H54 (cell line): ENCODE measurements around the gene C7orf25.
"Not testable (repeated sequence)": the region's sequence is repeated elsewhere in the genome, so short reads cannot be mapped to it uniquely, and the experiment has no call there.

Source experiments
- DNase-seq: peaks from one replicate; pipeline ENCODE4 v3.0.0; 2011; ENCODE audit warnings: low spot score, mixed read lengths; ENCODE audit not compliant: insufficient read length
- FAIRE-seq: peaks from 3 replicates; lab custom pipeline; 2011; peaks lifted over from hg19 to GRCh38; lab: Jason Lieb, UNC
- POLR2A ChIP-seq: IDR thresholded peaks from 2 replicates; pipeline ENCODE4 v1.6.1; 2011; ENCODE audit warnings: low read depth, mild to moderate bottlenecking, low read length

C7orf25 gene

GRCh38 chr7:42914421-42915045 lies 2.7 kb upstream of the C7orf25 start:
- peak; percentile 35 for DNase-seq
- FAIRE-seq = no peak
- no peak for TF ChIP-seq POLR2A

DNA sequence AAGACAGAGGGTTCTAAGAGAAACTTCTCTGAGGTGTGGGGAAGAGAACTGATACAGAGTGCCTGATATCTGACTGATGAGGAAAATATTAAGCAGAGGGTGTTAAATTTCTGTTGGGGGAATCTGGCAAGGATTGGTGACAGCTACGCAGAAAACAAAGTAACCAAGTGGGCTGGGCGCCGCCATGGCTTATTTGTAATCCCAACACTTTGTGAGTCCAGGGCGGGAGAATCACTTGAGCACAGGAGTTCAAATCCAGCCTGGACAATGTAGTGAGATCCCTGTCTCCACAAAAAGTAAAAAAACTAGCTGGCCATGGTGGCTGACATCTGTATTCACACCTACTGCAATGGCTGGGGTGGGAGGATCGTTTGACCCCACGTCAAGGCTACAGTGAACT lies 2.1 kb upstream of the C7orf25 start:
- FAIRE-seq (no peak), DNase-seq (no peak)
- no peak for TF ChIP-seq POLR2A

DNA sequence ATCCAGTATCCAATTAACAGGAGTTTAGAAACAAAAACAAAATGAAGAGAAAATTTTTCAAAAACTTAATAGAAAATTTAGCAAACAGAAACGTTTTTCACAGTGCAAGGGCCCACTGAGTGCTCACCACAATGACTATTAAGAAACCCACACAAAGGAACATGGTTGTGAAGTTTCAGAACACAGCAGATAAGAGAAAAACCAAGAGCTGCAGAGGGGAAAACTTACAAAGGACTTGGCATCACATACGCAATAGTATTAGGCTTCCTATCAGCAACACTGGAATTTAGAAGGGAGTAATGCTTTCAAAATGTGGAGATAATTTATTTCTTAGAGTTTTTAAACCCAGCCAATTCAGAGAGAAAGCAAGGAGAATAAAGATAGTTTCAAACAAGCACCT lies 1.7 kb upstream of the C7orf25 start:
- FAIRE-seq (no peak), DNase-seq (no peak)
- TF ChIP-seq POLR2A = no peak

DNA sequence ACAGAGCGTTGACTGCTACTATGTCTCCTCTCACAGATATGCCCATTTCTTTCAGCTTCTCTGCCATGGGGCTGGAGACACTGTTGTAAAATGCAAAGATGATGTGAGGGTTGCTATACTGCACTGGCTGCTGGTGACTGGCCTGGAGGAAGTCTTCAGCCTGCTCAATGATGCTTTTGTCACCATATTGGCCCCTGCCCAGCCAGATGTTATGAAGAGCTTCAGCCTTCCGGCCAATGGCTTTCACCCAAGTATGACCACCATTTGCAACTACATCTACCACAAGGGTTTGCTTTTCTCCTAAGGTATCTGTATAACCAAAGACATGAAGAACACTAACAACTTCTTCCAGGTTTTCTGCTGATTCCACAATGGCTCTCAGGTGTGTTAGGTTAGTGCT lies 1.6 kb downstream of the C7orf25 start:
- TF ChIP-seq POLR2A = no peak
- DNase-seq = no peak
- no peak for FAIRE-seq

- no peak for TF ChIP-seq POLR2A
- FAIRE-seq = no peak
- DNase-seq = no peak
Measured at GRCh38 chr7:42907316-42907715, 4.6 kb downstream of the C7orf25 start.

- DNase-seq = no peak
- FAIRE-seq = no peak
- no peak for TF ChIP-seq POLR2A
Measured at GRCh38 chr7:42906181-42906580, 5.7 kb downstream of the C7orf25 start.

GRCh38 chr7:42902331-42902730 lies 9.5 kb downstream of the C7orf25 start:
- DNase-seq (no peak), FAIRE-seq (no peak)
- no peak for TF ChIP-seq POLR2A

DNA sequence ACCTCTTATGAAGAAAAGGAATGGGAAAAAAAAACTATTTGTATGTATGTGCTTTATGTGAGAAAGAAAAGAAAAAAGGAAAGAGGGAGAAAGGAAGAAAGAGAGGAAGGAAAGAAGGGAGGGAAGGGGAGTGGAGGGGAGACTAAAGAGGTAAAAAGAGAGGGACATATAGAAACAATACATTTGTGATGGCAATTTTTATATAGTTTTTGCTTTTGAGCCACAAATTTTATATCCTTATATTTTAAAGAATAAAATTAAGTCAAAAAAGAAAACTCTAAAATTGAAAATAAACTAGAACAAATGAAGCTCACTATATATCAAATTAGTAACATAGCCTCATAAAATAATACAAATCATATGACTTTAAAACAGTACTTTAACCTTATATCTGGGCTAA lies 11.0 kb downstream of the C7orf25 start:
- TF ChIP-seq POLR2A = no peak
- FAIRE-seq = no peak
- DNase-seq = no peak

DNA sequence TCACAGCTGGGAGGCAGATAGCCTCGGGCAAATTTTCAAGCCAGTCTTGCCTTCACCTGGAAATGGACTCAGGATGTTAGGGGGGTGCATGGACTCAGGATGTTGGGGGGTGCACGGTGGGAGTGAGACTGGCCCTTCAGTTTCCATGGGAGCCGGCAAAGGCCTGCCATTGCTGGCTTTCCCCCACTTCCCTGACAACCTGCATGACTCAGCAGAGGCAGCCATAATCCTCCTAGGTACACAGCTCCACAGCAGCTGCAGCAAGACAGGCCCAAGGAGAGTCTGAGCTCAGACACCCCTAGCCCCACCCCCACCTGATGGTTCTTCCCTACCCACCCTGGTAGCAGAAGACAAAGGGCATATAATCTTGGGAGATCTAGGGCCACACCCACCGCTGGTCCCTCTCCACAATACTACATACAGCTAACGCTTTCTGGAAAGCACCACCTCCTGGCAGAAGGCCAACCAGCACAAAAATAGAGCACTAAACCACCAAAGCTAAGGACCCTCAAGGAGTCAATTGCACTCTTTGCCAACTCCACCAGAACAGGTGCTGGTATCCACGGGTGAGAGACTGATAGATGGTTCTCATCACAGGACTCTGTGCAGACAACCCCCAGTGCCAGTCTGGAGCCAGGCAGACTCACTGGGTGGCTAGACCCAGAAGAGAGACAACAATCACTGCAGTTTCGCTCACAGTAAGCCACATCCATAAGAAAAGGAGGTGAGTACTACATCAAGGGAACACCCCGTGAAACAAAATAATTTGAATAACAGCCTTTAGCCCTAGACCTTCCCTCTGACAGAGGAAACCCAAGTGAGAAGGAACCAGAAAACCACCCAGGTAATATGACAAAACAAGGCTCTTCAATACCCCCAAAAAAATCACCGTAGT lies 18.3 kb downstream of the C7orf25 start:
- FAIRE-seq = no peak
- TF ChIP-seq POLR2A = no peak
- no peak for DNase-seq

DNA sequence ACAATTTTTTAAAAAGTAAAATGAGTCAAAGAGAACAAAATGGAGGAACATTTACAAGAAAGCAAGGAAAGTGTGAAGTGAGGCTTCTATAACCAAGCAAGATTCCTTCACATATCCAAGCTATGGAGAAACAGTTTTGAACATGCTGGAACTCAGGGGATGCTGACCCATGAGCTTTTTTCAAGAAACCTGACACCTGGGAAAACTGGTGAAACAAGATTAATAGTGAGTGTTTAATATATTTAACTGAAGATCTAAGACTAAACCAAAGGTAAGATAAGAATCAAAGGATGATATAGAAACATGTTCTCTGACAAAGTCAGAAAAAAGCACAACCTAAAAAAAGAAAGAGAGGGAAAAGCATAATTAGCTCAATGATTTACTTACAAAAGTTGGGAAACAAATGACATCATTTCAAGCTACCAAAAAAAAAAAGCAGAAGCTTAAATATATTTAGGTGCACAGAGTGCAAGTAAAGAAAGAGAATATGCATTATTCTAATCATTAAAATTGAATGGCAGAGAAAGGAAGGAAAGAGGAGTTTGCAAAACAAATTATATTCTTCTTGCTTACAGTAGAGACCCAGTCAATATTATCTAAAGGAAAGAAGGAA lies 24.9 kb downstream of the C7orf25 start:
- DNase-seq = no peak
- FAIRE-seq = no peak
- no peak for TF ChIP-seq POLR2A

DNA sequence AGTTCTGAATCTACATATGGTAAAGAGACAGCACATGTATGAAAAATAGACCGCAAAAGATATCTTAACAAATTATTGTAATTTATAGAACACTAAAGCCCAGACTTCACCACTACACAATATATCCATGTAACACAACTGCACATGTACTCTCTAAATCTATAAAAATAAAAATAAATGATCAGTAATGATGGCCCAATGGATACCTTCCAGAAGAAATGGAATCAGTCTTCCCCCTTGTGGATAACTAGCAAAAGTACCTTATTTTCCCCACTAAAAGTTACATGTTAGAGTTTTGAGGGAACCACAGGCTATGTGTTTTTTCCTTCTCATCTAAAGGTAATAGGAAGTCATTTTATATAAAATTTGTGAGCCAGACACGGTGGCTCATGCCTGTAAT lies 25.7 kb downstream of the C7orf25 start:
- FAIRE-seq (peak; percentile 30), DNase-seq (no peak)
- no peak for TF ChIP-seq POLR2A

DNA sequence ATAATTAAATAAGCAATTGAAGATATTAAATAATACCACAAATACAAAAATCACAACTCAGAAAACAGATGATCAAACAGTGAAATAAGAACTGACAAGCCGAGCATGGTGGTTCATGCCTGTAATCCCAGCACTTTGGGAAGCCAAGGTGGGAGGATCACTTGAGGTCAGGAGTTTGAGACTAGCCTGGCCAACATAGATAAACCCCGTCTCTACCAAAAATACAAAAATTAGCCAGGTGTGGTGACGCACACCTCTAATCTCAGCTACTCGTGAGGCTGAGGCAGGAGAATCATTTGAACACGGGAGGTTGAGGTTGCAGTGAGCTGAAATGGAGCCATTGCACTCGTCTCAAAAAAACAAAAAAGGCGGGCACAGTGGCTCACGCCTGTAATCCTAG lies 26.7 kb downstream of the C7orf25 start:
- DNase-seq, FAIRE-seq: not testable (repeated sequence)

- FAIRE-seq = no peak
Measured at GRCh38 chr7:42883950-42884349, 27.9 kb downstream of the C7orf25 start.

GRCh38 chr7:42880392-42880791 lies 31.5 kb downstream of the C7orf25 start:
- TF ChIP-seq POLR2A = no peak
- DNase-seq = no peak
- no peak for FAIRE-seq

More at GRCh38 chr7:42883950-42884349, 27.9 kb downstream of the C7orf25 start:
- TF ChIP-seq POLR2A = no peak
- no peak for DNase-seq
